ENCODE results near the gene PDGFA.

PDGFA gene

DNA sequence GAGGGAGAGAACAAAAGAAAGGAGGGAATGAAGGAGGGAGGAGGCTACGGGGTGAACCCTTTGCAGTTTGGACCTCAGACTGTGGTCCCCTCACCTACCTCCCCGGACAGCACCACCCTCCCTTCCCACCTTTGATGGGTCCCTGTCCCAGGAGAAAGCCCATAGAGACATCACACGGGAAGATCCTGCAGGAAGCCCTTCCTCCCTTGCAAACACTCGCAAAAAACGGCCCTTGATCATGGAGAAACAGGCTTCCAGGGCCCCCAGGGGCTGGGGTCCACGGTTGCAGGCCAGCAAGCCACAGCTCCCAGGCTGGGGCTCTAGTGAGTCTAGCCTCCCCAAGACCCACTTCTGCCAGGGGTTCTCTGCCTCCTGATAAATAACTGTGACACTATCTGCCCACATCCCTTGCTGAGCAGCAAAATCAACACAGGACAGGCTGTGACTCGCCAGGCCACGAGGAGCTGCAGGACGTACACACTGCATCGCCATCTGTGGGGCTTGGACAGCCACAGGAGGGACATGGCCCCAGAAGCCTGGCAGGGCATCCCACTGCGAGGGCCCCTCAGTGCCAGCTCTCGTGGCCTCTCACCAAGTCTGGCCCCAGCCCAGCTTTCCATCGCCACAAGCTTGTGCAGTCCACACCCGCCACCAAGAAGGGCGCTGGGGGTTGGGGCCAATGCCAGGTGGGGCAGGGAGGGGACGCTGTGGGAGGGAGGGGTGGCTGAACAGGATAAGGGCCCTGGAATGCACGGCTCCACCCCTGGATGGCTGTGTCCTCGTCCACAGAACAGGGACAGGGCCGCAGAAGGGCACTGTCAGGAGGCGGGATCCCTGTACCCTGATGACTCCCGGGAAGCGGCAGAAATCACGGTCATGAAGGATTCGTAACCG is 34.2 kb downstream of the PDGFA start:
- DNase-seq: no peak

DNA sequence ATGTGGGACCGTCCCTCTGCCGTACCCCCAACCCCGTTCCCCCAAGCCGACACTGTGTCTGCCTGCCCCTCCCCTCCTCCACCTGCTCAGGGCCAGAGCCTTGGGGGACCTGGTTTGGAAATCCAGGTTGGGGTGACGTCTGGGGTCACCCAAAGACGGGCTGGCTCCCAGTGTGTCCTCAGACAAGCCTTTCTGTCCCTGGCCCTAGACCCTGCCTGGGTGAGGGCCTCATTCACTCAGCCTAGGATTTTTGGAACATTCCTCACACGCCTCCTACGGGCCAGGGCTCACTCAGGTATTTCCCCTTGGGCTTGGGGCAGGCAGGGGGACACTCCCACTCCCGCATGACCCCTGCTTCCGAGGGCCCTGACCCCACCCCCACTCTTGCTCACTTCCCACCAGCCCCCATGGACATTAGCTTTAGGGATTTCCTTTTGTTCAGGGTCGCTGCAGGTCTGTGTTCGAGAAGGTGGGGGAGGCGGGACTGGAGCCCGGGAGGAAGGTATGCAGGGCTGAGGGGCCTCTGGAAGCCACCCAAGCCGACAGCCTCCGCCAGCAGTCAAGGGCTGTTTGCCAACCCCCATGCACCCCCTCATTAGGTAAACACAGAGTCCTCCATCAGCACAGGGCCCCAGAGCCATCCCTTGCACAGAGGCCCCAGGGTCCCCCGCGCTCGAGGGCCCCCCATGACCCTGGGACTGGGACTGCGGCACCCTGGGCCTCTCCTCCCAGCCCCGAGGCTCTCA is 35.1 kb downstream of the PDGFA start:
- DNase-seq: no peak

DNA sequence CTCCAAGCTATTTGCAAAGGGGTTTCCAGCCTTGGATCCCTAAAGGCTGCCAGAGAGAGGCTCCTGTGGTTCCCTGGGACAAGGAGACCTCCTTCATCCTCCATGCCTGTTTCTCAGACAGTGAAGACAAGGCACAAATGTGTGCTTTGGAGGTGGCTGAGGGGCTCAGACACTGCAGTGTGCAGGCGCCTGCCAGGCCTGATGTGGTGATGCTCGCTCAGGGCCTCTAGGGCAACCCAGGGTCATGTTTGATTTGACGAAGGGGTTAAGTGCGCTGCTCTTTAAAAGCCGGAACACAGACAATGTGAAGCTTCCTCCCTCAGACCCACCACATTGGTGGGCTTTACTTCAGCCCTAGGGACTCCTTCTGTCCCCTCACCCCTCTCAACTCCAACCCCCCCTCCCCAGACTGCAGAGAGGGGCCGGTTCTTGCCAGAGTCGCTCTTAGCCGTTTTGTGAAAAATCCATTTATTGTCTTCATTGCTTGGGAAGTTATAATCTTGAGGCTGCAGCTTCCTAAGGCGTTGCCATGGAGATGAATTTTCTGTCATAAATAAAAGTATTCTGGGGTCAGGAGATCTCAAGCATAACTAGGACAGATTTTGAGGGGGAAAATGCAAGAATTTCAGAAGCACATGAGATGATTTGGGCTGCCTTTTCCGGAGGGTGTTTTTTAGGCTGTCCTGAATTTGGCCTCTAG is 35.8 kb downstream of the PDGFA start:
- DNase-seq: no peak

DNA sequence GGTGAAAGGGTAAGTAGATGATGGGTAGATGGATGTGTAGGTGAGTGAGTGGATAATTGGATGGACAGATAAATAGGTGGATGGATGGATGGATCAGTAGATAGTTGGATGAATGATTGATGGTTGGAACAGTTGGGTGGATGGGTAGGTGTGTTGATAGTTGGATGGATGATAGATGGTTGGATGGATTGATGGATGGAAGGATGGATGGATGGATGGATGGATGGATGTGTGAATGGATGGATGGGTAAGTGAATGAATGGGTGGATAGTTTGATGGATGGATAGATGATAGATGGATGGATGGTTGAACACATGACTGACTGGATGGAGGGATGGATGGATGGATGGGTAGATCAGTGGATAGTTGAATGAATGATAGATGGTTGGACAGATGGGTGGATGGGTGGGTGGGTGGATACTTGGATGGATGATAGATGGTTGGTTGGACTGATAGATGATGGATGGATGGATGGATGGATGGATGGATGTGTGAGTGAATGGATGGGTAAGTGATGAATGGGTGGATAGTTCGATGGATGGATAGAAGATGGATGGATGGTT is 37.0 kb downstream of the PDGFA start:
- DNase-seq: no peak

DNA sequence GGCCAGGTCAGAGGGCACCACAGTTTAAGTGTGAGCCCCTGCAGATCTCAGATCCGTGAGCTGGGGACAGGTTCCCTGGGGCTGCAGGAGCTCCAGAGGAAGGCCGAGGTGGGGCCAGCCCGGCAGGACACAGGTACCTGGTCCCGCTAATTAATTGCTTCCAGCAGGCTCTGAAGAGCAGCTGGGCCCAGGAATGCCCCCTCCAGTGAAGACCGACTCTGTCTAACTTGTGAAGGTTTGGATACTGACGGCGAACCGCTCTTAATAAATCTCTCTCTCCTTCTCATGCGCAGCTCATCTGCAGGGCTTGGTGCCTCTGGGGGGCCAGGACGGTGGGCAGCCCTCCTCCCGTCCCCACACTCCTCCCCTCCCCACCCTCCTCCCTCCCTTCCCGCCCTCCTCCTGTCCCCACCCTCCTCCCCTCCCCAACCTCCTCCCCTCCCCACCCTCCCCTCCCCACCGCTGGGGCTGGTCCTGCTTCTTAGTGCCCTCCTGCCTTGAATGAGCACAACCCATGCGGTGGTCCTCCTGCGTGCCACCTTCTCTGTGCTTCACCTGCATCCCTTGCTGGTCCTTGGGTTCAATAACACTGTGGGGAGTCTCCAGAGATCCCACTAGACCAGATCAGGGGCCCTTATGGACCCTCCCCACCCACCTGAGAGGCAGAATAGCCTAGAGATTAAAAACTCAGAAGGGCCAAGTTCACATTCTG is 38.3 kb downstream of the PDGFA start:
- DNase-seq: no peak

DNA sequence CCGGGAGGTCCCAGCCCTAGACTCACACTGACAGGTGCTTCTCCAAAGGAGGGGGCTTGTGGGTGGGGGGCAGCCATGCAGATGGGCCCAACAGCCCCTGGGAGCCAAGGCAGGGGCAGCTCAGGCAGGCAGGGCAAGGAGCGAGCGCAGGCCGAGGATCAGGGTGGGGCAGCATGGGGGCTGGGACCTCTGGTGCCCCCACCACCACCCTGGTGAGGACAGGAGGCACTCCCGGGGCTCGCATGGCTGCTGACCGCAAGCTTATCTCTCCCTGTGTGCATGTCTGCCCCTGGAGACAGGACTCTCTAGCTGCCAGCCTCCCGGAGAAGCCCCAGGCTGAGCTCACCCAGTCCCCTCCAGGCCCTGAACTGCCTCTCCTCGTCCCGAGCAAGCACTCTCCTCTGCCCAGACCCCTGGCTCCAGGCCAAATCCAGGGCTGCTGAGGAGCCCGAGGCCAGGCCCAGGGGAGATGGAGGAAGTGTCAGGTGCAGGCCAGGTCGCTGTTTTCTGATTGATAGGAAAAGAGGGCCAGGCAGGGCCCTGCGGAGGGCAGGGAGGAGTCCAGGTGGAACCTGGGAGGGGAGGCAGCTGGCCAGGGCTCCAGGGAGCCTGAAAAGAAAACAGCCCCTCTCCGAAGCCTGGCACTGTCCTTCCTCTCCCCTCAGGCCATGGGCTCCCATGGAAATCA is 39.0 kb downstream of the PDGFA start:
- DNase-seq: no peak

DNA sequence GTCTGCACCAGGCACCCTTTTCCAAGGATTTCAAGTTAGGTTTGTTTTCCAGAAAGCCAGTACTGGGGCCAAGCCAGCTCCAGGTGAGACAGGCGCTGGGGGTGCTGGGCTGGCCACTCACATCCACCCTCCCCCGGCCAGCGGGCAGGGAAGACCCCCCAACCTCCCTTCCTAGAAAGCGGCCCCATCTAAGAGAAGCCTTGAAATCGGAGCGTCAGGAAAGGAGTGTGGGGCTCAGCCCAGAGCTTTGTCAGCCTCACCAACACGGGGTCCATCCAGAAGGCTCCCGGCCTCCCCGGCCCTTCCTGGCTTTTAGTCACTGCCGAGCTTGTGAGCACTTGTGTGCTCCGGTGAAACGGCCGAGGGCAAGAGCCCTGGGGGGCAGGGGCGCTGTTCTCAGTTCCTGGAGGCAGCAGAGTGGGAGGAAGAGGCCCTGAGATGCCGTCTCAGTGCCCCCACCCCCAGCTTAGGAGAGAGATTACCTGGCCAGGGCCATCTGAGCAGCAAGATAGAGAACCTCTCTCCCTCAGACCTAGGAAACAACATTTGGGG is 39.6 kb downstream of the PDGFA start:
- DNase-seq: no peak

DNA sequence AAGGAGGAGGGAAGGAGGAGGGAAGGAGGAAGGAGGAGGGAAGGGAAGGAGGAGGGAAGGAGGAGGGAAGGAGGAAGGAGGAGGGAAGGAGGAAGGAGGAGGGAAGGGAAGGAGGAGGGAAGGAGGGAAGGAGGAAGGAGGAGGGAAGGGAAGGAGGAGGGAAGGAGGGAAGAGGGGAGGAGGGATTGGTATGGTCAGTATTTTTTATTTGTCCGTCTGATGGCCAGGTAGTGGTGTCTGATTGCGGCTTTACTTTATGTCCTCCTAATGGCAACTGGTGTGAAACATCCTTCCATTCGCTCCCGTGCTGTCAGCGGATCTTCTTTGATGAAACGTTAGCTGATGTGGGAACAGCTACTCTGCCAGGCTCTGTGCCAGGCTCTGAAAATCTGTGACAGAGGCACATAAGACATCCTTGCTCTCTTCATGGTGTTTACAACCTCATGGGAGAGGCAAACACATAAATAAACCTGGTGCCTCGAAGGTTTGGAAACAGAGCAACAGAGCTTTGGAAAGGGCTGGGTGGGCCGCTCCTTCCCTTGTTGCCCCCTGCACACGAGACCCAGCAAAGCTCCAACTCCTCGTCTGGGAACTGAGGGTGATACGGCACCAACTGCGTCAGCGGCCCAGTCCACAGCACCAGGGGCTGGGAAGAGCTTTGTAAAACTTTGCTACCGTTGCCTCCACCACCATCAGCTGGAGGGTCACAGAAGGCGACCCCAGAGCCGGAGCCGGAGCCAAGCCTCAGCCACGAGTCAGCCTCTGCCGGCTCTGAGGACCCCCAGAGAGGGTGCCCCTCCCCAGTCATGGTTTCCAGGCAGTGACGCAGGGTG is 40.3 kb downstream of the PDGFA start:
- DNase-seq: no peak

DNA sequence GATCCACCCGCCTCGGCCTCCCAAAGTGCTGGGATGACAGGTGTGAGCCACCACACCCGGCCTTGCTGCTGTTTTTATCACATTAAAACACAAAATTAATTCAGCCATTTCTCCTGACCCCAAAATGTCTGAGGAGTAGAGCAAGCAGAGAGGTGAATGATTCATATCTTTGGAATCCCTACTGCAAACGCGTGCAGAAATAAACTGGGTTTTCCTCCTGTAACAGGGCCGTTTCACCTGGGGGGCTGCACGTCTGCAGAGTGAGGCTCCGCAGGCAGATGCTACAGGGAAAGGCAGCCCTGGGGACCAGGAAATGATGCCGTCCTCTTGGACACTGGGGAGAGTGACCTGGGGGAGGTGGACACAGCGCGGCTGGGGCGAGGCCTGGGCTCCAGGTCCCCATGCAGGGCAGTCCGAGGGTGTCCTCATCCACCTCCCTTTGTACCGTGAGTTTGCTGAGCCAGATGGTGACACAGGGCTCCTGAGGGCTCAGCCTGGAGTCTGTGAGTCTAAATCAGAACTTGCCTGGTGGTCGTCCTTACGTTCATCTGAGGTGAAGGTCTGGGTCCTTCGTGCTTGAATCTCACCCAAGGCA is 41.9 kb downstream of the PDGFA start:
- DNase-seq: no peak

DNA sequence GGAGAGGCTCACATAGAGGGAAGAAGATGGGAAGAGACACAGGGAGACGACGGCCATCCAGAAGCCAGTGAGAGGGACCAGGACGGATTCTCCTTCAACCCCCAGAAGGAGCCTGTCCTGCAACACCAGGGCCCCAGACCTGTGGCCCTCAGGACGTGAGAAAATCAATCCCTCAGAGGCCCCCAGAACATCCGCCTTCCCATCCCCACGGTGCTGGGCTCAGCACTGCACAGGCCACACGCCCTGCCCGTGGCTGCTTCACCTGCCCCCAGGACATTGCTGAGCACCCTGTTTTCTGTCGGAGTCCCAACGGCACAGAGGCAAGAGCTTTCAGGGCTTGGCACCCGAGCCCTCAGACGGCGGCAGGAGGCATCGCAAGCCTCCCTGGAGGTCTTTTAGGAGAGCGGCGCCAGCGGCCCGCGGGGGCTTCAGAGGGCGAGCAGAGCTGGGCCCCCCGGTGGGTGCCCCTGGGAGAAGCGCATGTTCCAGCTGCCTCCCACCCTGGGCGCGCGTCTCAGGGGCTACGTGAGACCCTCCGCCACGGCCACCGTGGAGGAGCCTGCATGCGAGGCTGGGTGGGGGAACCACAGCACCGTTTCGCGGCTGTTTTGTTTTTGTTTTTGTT is 42.8 kb downstream of the PDGFA start:
- no peak for DNase-seq

DNA sequence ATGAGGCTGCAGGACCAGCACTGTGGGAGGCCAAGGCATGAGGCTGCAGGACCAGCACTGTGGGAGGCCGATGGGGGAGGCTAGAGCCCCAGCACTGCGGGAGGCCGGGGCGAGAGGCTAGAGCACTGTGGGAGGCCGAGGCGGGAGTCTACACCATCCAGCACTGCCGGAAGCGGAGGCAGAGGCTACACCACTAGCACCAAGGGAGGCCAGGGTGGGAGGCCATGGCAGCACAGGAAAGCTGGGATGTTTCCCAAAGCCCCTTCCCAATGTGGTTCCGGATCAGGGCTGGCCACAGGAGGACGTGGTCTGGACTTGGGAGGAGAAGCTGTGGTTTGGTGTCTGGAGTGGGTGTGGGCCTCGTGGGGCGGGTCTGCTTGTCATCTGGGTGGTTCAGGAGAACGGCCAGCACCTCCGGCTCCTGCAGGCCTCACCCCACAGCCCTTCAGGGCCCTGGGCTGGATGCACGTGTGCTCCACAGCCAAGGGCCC is 43.6 kb downstream of the PDGFA start:
- DNase-seq: no peak

DNA sequence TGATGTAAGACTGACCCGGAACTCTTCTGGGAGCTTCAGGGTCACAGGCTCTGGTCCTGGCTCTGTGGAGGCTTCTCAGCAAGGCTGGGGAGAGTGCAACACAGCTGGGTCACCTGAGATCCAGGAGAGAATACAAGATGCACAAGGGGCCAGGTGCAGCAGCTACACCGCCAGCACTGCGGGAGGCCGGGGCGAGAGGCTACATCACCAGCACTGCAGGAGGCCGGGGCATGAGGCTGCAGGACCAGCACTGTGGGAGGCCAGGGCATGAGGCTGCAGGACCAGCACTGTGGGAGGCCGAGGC is 44.3 kb downstream of the PDGFA start:
- no peak for DNase-seq

DNA sequence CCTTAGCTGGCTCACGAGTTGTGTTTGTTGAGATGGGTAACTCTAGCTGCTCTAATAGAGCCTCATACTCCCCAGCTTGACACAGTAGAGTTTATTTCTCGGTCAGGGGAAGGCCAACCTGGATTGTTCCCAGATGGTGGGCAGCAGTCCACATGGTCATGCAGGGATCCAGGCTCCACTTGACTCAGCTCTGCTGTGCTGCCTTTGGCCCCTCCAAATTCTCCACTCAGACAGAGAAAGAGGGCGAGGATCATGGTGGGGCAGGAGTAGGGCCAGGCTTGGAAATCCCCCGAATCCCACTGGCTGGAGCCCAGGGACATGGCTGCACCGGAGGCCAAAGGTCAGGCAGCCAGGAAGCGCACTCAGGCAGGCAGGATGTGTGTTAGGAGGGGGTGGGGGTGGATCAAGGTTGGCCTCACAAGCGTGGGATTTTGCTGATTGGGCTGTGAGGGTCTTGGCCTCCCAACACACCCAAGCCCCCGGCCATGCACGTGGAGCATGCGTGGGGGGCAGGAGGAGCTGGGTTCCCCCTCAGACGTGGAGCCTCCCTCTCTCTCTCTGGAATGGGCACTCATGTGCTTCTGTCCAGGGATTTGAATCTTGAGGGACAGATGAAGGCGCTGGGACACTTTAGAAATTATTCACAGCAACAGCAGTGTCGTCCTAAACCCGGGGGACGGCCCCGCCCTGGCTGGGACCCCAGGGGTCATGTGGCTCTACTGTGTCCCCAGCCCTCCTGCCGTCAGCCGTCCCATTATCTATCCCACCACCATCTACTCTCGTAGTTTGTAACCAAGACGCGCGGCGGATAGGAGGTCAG is 44.8 kb downstream of the PDGFA start:
- no peak for DNase-seq

DNA sequence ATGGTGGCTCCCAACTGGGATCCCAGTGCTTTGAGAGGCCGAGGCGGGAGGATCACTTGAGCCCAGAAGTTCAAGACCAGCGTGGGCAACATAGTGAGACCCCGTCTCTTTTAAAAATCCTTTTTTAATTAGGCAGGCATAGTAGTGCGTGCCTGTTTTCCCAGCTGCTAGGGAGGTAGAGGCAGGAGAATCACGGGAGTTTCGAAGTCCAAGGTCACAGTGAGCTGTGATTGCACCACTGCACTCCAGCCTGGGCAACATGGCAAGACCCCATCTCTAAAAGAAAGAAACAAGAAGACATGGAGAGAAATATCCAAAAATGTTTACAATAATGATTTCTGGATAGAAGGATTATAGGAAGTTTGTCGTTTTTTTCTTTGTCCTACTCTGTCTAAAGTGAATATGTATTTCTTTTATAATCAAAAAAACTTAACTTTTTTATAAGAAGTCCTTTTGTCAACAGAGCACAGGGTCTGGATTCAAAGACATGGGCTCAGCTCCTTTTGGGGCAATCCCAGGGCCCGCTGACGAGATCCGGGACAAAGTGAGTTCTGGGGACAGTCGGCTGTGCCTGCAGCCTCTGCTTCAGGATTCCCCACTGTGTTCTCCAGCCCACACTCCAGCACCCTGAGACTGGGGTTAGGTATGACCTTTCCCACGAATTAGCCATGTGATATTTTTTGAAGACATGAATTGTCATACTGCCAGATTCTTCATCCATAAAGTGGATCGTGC is 45.6 kb downstream of the PDGFA start:
- DNase-seq: no peak

DNA sequence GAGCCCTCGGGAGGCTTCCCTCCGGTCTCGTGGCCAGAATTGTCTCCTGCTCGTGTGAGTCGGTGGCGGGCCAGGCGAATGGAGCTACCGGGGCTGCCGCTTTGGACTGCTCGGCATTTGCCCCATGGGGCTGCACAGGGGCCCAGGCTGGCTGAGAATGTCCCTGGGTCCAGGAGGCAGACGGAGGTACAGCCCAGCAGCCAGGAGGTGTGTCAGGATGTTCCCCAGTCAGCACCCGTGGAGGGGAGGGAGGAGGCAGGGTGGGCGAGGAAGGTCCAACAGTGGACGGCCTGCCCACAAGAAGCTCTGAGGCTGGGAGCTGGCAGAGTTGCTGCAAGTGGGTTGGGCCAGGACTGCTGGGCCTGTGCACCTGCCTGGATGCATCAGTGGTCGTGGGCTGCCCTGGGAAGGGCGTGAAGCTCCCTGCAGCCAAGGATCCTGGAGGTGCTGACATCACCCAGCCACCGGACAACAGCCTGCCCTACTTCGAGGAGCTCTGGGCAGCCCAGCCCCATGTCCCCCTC is 46.4 kb downstream of the PDGFA start:
- no peak for DNase-seq

DNA sequence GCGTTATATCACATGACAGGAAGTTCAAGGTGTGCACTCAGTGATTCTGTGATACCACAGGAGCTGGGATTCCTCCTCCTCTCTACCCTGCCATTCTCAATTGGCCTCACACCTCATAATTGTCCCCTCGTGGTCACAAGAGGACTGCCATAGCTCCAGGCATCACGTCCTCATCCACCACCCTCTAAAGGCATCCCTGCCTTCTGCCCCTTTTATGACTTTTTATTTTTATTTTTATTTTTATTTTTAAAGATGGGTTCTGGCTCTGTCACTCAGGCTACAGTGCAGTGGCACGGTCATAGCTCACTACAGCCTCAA is 47.0 kb downstream of the PDGFA start:
- no peak for DNase-seq

DNA sequence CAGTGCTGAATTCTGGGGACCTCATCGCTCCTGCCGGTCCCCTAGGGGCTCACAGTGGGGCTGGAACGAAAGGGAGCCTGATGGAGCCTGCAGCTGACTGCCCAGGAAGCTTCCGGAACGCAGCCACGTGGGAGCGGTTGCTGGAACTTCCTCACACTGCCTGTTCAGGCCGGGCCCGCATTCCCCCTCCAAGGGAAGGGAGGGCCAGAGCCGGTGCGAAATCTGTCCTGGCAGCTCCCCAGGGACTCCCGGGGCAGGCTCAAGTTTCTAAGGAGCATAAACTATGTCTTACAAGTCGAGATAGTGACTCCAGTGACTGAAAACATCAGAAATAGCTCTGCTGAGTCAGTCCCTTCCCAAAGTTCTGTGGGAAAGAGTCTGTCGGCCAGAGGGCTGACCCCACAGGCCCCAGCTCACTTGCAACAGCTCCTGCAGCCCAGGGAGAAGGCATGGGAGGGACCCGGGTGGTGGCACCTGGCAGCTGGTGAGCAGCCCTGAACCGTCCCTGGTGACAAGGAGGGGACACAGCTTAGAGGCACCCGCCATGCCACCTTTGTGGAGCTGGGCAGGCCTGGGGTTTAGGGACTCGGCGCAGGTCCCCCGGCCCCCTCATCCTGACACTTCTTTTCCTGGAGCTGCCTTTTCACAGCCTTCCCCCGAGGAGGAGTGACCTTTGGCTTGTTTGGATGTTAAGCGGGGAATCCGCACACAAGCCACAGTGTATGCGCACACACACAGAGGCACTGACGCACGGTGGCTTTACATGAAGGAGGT is 47.6 kb downstream of the PDGFA start:
- DNase-seq: no peak
